Neural progenitor cell (in vitro differentiated cells): ENCODE results near the gene ATAD3B. TPM values are rescaled to one million over a fixed set of nuclear protein-coding genes. Genes with fewer than 3 reads are reported as not detected.

Experiments used
- DNase-seq: peaks from one replicate; pipeline ENCODE4 v3.0.0-alpha.2; 2016; ENCODE audit warnings: low spot score
- H2AFZ ChIP-seq: fragments of 200-600 bp; sonication (generic); replicated peaks from 2 replicates; pipeline ENCODE4 v1.6.1; 2016; ENCODE audit warnings: antibody characterized with exemption
- H3F3A ChIP-seq: fragments of 200-600 bp; sonication (generic); 2 replicates; pipeline ENCODE4 v1.6.1; 2016; ENCODE audit warnings: antibody characterized with exemption, low read depth
- H3K27ac ChIP-seq: fragments of 200-600 bp; sonication (generic); 2 replicates; pipeline ENCODE4 v1.5.1; 2016; ENCODE audit warnings: mild to moderate bottlenecking
- H3K27me3 ChIP-seq: fragments of 200-600 bp; sonication (generic); 2 replicates; pipeline ENCODE4 v1.6.1; 2016; ENCODE audit warnings: mild to moderate bottlenecking, moderate library complexity
- H3K36me3 ChIP-seq: fragments of 200-600 bp; sonication (generic); 2 replicates; pipeline ENCODE4 v1.5.1; 2016
- H3K4me1 ChIP-seq: fragments of 200-600 bp; sonication (generic); 2 replicates; pipeline ENCODE4 v1.6.1; 2016; ENCODE audit warnings: mixed run types
- H3K4me2 ChIP-seq: fragments of 200-600 bp; sonication (generic); 2 replicates; pipeline ENCODE4 v1.6.1; 2016
- H3K4me3 ChIP-seq: fragments of 200-600 bp; sonication (generic); 2 replicates; pipeline ENCODE4 v1.5.1; 2016
- H3K79me2 ChIP-seq: fragments of 200-600 bp; sonication (generic); 2 replicates; pipeline ENCODE4 v1.6.1; 2016; ENCODE audit warnings: low read depth
- H3K9ac ChIP-seq: fragments of 200-600 bp; sonication (generic); 2 replicates; pipeline ENCODE4 v1.6.1; 2016
- H3K9me3 ChIP-seq: fragments of 200-600 bp; sonication (generic); 2 replicates; pipeline ENCODE4 v1.5.1; 2016; ENCODE audit warnings: low read depth
- H4K20me1 ChIP-seq: fragments of 200-600 bp; sonication (generic); 2 replicates; pipeline ENCODE4 v1.6.1; 2016; ENCODE audit warnings: low read depth
- H3K27ac Mint-ChIP-seq: 3 replicates; pipeline ENCODE4 v1.8.0; 2021; ENCODE audit warnings: mixed read lengths
- H3K27me3 Mint-ChIP-seq: 2 replicates; pipeline ENCODE4 v1.8.0; 2022; ENCODE audit warnings: low read depth, mild to moderate bottlenecking, inconsistent platforms, moderate library complexity, mixed read lengths; ENCODE audit not compliant: insufficient read depth
- H3K36me3 Mint-ChIP-seq: 3 replicates; pipeline ENCODE4 v1.8.0; 2021; ENCODE audit warnings: mixed read lengths
- H3K4me1 Mint-ChIP-seq: 3 replicates; pipeline ENCODE4 v1.8.0; 2021; ENCODE audit warnings: mixed read lengths
- H3K4me3 Mint-ChIP-seq: 3 replicates; pipeline ENCODE4 v1.8.0; 2021; ENCODE audit warnings: mild to moderate bottlenecking, moderate library complexity, mixed read lengths
- H3K9me3 Mint-ChIP-seq: 3 replicates; pipeline ENCODE4 v1.8.0; 2020; ENCODE audit warnings: mixed read lengths
- EZH2 ChIP-seq: fragments of 200-600 bp; sonication (generic); IDR thresholded peaks from 2 replicates; pipeline ENCODE4 v1.6.1; 2017; ENCODE audit warnings: antibody characterized with exemption, mild to moderate bottlenecking, moderate library complexity
- EZH2phosphoT487 ChIP-seq: fragments of 200-600 bp; sonication (generic); IDR thresholded peaks from 2 replicates; pipeline ENCODE4 v1.6.1; 2017; ENCODE audit warnings: antibody characterized with exemption
- total RNA-seq: library from RNA; depleted of rRNA; stranded (reverse); fragments of >200 nt; gene quantifications from 2 replicates; pipeline ENCODE4 v1.2.3, GENCODE V29; 2015; ENCODE audit warnings: low replicate concordance
- TF ChIP-seq, protein P1 (sequence below): fragments of 200-600 bp; sonication (generic); IDR thresholded peaks from 2 replicates; pipeline ENCODE4 v1.5.1; 2017; ENCODE audit warnings: antibody characterized with exemption, mild to moderate bottlenecking

The ATAD3B gene
- total RNA-seq, 1 donor from 2014 or later = 9.3 TPM

DNA sequence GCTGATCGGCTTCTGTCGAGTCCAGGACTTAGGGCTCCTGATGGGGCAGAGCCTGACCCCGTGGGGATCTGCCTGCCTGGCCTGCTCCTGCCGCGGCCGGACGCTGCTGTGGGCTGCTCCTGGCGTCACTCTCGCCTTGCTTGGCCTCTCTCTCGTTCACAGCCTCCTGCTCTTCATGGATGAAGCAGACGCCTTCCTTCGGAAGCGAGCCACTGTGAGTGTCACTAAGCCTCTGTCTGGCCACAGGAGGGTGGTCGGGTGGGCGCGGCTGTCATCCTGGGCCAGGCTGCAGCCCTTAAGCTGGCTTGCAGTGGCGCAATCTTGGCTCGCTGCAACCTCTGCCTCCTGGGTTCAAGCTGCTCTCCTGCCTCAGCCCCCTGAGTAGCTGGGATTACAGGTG lies 16.1 kb downstream of the ATAD3B start:
- Mint-ChIP-seq H3K27me3 (no peaks in the 10 kb centered on the region), H3K4me3 (no peak overlapping the region), H3K4me1 (no peaks in the 10 kb centered on the region), H3K36me3 (peaks cover 16% of the 10 kb centered on the region), H3K27ac (no peak overlapping the region), H3K9me3 (peaks cover 6% of the 10 kb centered on the region)
- no peaks in the 10 kb centered on the region for H3K27me3 ChIP-seq
- no peaks in the 10 kb centered on the region for H4K20me1 ChIP-seq
- H3K4me3 ChIP-seq = no peak overlapping the region
- H3K79me2 ChIP-seq = no peaks in the 10 kb centered on the region
- no peaks in the 10 kb centered on the region for H3K36me3 ChIP-seq
- no peak overlapping the region for H3K27ac ChIP-seq
- H3K9ac ChIP-seq = no peak overlapping the region
- H3K4me1 ChIP-seq = no peaks in the 10 kb centered on the region
- H2AFZ ChIP-seq = no peak overlapping the region
- no peak overlapping the region for H3K4me2 ChIP-seq
- TF ChIP-seq, protein P1, sequence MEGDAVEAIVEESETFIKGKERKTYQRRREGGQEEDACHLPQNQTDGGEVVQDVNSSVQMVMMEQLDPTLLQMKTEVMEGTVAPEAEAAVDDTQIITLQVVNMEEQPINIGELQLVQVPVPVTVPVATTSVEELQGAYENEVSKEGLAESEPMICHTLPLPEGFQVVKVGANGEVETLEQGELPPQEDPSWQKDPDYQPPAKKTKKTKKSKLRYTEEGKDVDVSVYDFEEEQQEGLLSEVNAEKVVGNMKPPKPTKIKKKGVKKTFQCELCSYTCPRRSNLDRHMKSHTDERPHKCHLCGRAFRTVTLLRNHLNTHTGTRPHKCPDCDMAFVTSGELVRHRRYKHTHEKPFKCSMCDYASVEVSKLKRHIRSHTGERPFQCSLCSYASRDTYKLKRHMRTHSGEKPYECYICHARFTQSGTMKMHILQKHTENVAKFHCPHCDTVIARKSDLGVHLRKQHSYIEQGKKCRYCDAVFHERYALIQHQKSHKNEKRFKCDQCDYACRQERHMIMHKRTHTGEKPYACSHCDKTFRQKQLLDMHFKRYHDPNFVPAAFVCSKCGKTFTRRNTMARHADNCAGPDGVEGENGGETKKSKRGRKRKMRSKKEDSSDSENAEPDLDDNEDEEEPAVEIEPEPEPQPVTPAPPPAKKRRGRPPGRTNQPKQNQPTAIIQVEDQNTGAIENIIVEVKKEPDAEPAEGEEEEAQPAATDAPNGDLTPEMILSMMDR = no peak
- no peaks in the 10 kb centered on the region for H3F3A ChIP-seq
- no peak for DNase-seq
- no peaks in the 10 kb centered on the region for H3K9me3 ChIP-seq

DNA sequence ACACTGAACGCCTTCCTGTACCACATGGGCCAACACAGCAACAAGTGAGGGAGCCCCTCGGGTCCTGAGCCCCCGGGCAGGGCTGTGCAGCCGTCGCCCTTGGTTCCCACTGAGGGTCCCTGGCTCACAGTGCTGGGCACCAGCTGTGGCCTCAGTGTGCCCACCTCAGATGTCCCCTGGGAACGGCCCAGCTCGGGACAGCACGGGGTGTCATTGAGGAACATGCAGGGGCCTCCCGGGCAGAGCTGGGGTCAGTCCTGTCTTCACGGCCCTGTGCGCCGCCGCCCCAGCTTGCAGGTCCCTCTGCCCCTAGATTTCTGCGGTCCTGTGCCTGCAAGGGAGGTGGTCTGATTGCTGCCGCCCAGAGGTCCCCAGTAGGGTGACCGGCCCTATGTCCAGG lies 17.7 kb downstream of the ATAD3B start:
- H3K4me1 ChIP-seq = no peaks in the 10 kb centered on the region
- no peak for TF ChIP-seq EZH2
- TF ChIP-seq, protein P1 = no peak
- no peaks in the 10 kb centered on the region for H3K36me3 ChIP-seq
- H3K4me3 ChIP-seq = no peak overlapping the region
- no peak overlapping the region for H2AFZ ChIP-seq
- no peak overlapping the region for H3K4me2 ChIP-seq
- Mint-ChIP-seq H3K4me1 (no peaks in the 10 kb centered on the region), H3K4me3 (no peak overlapping the region), H3K27me3 (no peaks in the 10 kb centered on the region), H3K9me3 (peaks cover 15% of the 10 kb centered on the region), H3K36me3 (peaks cover 27% of the 10 kb centered on the region), H3K27ac (no peak overlapping the region)
- H4K20me1 ChIP-seq = no peaks in the 10 kb centered on the region
- no peaks in the 10 kb centered on the region for H3K9me3 ChIP-seq
- H3K27ac ChIP-seq = no peak overlapping the region
- no peaks in the 10 kb centered on the region for H3K79me2 ChIP-seq
- H3K9ac ChIP-seq = no peak overlapping the region
- no peak for DNase-seq
- H3F3A ChIP-seq = no peaks in the 10 kb centered on the region
- H3K27me3 ChIP-seq = no peaks in the 10 kb centered on the region

DNA sequence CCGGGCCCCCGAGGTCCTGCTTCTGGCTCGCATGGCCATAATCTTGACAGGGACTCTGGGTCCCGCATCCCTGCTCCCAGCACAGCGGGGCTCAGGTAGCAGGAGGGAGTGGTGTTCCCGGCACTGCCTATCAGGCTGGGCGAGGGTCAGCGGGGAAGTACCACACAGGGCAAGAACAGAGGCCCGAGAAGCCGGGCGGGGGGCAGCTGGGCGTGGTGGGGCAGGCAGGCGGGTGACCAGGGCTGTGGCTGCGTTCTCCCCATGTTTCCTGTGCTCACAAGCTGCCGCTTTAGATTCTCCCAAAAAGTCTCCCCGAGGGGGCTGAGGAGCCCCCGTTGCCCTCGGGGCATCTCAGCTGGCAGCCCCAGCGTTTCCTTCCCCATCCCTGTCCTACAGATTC lies 18.3 kb downstream of the ATAD3B start:
- peaks cover 15% of the 10 kb centered on the region for H3K9me3 Mint-ChIP-seq
- no peaks in the 10 kb centered on the region for H3K79me2 ChIP-seq
- no peak overlapping the region for H3K9ac ChIP-seq
- no peak overlapping the region for H3K27ac ChIP-seq
- peaks cover 27% of the 10 kb centered on the region for H3K36me3 Mint-ChIP-seq
- no peak for TF ChIP-seq EZH2phosphoT487
- TF ChIP-seq, protein P1 = no peak
- TF ChIP-seq EZH2 = no peak
- no peak overlapping the region for H3K4me3 Mint-ChIP-seq
- H3K27ac Mint-ChIP-seq = no peak overlapping the region
- no peaks in the 10 kb centered on the region for H3K27me3 Mint-ChIP-seq
- no peaks in the 10 kb centered on the region for H3K4me1 ChIP-seq
- H3K27me3 ChIP-seq = no peaks in the 10 kb centered on the region
- no peak for DNase-seq
- no peaks in the 10 kb centered on the region for H3K4me1 Mint-ChIP-seq
- no peak overlapping the region for H2AFZ ChIP-seq
- no peaks in the 10 kb centered on the region for H3F3A ChIP-seq
- H3K9me3 ChIP-seq = no peaks in the 10 kb centered on the region
- no peaks in the 10 kb centered on the region for H3K36me3 ChIP-seq
- no peaks in the 10 kb centered on the region for H4K20me1 ChIP-seq
- H3K4me3 ChIP-seq = no peak overlapping the region
- H3K4me2 ChIP-seq = no peak overlapping the region
